Endothelial cell (in vitro differentiated cells): ENCODE data around the gene ATP6V1F. TPM values are rescaled to one million over a fixed set of nuclear protein-coding genes. Genes with fewer than 3 reads are reported as not detected.

Experiments used
- DNase-seq: peaks from one replicate; pipeline ENCODE4 v3.0.0; 2021; ENCODE audit warnings: low spot score
- H3K27ac Mint-ChIP-seq: one replicate; pipeline ENCODE4 v1.8.0; 2021; ENCODE audit warnings: mixed read lengths, inconsistent platforms; ENCODE audit not compliant: unreplicated experiment
- H3K27me3 Mint-ChIP-seq: one replicate; pipeline ENCODE4 v1.8.0; 2021; ENCODE audit warnings: mild to moderate bottlenecking, moderate library complexity, mixed read lengths, inconsistent platforms; ENCODE audit not compliant: unreplicated experiment
- H3K36me3 Mint-ChIP-seq: one replicate; pipeline ENCODE4 v1.8.0; 2021; ENCODE audit warnings: mild to moderate bottlenecking, low read depth, mixed read lengths, inconsistent platforms; ENCODE audit not compliant: unreplicated experiment
- H3K4me1 Mint-ChIP-seq: one replicate; pipeline ENCODE4 v1.8.0; 2021; ENCODE audit warnings: mild to moderate bottlenecking, mixed read lengths, inconsistent platforms; ENCODE audit not compliant: unreplicated experiment
- H3K4me3 Mint-ChIP-seq: one replicate; pipeline ENCODE4 v1.8.0; 2021; ENCODE audit warnings: mild to moderate bottlenecking, mixed read lengths, inconsistent platforms; ENCODE audit not compliant: unreplicated experiment
- H3K9me3 Mint-ChIP-seq: one replicate; pipeline ENCODE4 v1.8.0; 2021; ENCODE audit warnings: mixed read lengths, inconsistent platforms; ENCODE audit not compliant: unreplicated experiment
- total RNA-seq: library from RNA; stranded (reverse); fragmentation: NEBNext Ultra II Directional; extraction: Animal tissue kit (Norgen Biotek cat#: 25700); gene quantifications from one replicate; pipeline ENCODE4 v1.2.1, GENCODE V29; 2021; ENCODE audit not compliant: unreplicated experiment
- TF ChIP-seq, protein P1 (sequence below): fragments of 200-600 bp; sonication (generic); IDR thresholded peaks from one replicate; pipeline ENCODE4 v1.5.0; 2021; ENCODE audit warnings: antibody characterized with exemption; ENCODE audit not compliant: unreplicated experiment

Gene ATP6V1F
- total RNA-seq, 1 donor from 2014 or later, result 132 TPM

DNA sequence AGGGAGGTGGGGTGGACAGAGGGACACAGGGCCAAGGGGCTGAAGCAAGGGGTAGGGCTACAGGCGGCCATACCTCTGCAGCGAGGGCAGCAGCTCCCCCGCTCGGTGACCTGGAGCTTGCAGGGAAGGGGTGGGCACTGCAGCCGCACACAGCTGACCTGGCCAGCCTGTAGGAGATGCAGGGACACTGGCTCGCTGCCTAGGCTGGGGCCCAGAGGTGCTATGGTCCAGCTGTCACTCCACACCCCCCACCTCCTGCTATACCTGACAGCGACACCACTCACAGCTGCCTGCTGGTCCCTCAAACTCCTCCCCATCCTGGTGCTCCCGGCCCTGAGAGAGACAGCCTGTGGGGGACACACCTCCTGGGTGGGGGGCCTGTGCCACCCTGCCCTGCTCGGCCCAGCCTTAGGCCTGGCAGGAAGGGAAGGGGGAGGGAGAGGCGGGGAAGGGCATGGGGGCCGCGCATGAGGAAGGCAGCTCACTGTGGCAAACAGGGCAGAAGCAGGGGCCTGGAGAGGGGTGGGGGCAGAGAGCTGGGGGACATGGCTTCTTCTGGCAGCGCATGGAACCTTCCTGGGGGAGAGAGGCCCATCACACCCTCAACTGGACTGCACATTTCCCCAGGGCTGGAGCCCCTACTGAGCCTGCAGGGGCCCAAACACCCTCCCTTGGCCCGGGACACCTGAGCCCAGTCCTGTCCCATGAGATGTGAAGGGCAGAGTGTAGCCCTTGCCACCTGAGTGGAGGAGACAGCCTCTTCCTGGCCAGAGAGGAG, 23.9 kb downstream of the ATP6V1F start:
- DNase-seq, result no peak
- Mint-ChIP-seq H3K27ac (no peak overlapping the region), H3K36me3 (peaks cover 4% of the 10 kb centered on the region), H3K4me1 (no peaks in the 10 kb centered on the region), H3K9me3 (no peaks in the 10 kb centered on the region), H3K4me3 (no peak overlapping the region), H3K27me3 (peaks cover 4% of the 10 kb centered on the region)
- TF ChIP-seq, protein P1, sequence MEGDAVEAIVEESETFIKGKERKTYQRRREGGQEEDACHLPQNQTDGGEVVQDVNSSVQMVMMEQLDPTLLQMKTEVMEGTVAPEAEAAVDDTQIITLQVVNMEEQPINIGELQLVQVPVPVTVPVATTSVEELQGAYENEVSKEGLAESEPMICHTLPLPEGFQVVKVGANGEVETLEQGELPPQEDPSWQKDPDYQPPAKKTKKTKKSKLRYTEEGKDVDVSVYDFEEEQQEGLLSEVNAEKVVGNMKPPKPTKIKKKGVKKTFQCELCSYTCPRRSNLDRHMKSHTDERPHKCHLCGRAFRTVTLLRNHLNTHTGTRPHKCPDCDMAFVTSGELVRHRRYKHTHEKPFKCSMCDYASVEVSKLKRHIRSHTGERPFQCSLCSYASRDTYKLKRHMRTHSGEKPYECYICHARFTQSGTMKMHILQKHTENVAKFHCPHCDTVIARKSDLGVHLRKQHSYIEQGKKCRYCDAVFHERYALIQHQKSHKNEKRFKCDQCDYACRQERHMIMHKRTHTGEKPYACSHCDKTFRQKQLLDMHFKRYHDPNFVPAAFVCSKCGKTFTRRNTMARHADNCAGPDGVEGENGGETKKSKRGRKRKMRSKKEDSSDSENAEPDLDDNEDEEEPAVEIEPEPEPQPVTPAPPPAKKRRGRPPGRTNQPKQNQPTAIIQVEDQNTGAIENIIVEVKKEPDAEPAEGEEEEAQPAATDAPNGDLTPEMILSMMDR, result no peak

DNA sequence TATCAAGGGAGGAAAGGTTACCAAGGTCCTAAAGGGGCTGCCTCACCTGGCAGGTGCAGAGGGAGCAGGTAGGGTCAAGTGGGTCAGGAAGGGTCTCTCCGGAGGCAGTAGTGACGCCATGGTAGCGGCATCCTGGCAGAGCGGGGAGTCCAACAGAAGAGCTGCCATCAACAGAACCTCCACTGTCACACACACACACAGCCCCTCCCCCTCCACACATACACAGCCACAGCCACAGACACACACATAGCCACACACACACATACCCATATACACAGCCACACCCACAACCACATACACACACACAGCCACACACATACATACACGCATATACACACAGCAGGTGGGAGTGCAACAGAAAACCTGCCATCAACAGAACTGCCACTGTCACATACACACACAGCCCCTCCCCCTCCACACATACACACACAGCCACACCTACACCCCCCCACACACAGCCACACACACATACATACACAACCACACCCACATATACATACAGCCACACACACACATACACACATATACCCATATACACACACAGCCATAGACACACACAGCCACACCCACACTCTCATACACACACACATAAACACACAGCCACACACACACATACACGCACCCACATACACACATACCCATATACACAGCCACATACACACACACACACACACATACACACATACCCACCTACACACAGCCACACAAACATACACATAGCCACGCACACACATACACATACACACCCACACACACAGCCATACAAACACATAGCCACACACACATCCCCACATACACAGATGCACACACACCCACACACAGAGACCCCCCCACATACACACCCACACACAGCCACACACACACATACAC, 24.7 kb downstream of the ATP6V1F start:
- Mint-ChIP-seq H3K4me3 (no peak overlapping the region), H3K36me3 (peaks cover 4% of the 10 kb centered on the region), H3K27me3 (peaks cover 4% of the 10 kb centered on the region), H3K27ac (no peak overlapping the region), H3K9me3 (no peaks in the 10 kb centered on the region), H3K4me1 (no peaks in the 10 kb centered on the region)
- no peak for DNase-seq
- TF ChIP-seq, protein P1, result no peak

DNA sequence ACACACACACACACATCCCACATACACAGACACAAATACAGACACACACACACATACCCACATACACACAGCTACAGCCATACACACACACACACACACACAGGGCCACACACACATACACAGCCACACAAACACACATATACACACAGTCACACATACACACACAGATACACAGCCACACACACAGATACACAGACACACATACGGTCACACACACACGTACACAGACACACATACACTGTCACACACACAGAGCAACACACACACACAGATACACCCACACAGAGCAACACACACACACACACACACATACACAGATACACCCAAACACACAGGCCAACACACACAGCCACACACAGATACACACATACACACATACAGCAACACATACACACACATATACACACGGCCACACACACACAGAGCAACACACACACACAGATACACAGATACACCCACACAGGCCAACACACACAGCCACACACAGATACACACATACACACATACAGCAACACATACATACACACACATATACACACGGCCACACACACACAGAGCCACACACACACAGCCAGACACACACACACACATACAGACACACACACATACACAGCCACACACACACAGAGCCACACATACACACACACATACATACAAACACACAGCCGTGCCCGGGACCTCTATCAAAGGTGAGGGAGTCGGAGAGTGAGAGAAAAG, 25.5 kb downstream of the ATP6V1F start:
- Mint-ChIP-seq H3K4me1 (no peaks in the 10 kb centered on the region), H3K9me3 (no peaks in the 10 kb centered on the region), H3K27me3 (peaks cover 3% of the 10 kb centered on the region), H3K4me3 (no peak overlapping the region), H3K36me3 (peaks cover 4% of the 10 kb centered on the region), H3K27ac (no peak overlapping the region)
- TF ChIP-seq, protein P1, result no peak
- no peak for DNase-seq

DNA sequence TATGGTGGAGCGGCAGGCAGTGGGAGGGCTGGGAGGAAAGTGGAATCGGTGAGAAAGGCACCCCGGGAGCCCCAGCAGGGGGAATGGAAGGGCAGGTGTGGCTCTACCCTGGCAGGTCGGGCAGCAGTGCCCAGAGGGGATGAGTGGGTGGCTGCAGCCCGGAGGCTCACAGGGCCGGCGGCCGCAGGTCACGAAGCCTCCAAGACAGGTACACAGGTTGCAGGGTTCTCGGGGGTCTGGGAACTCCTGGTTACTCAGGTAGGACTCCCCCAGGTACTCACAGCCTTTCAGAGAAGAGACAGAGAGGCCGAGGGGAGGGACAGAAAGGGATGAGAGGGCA, 26.1 kb downstream of the ATP6V1F start:
- Mint-ChIP-seq H3K27ac (no peak overlapping the region), H3K9me3 (no peaks in the 10 kb centered on the region), H3K4me1 (no peaks in the 10 kb centered on the region), H3K36me3 (peaks cover 4% of the 10 kb centered on the region), H3K27me3 (peaks cover 3% of the 10 kb centered on the region), H3K4me3 (no peak overlapping the region)
- no peak for DNase-seq
- TF ChIP-seq, protein P1, result no peak
